HG03442 (cell line): ENCODE data around the gene ATP6V1A.
A peak's percentile ranks its signal among the peaks of the same experiment; 100 is the strongest.
"Not testable (repeated sequence)": the region's sequence is repeated elsewhere in the genome, so short reads cannot be mapped to it uniquely, and the experiment has no call there.

Source experiments
- ATAC-seq: cut with Tn5 transposase; IDR thresholded peaks from one replicate; pipeline ENCODE4 v1.9.1; 2021; ENCODE audit warnings: mild to moderate bottlenecking, moderate library complexity; ENCODE audit not compliant: unreplicated experiment

Gene ATP6V1A

GRCh38 chr3:113812854-113813253 lies 66.0 kb downstream of the ATP6V1A start:
- no peak for ATAC-seq

GRCh38 chr3:113819866-113820265 lies 73.0 kb downstream of the ATP6V1A start:
- no peak for ATAC-seq

GRCh38 chr3:113825090-113825489 lies 78.3 kb downstream of the ATP6V1A start:
- peak; percentile 81 for ATAC-seq

- peak; percentile 36 for ATAC-seq
Measured at GRCh38 chr3:113828600-113828999, 81.8 kb downstream of the ATP6V1A start.

GRCh38 chr3:113829576-113830354 lies 82.9 kb downstream of the ATP6V1A start:
- no peak for ATAC-seq

GRCh38 chr3:113831103-113831355 lies 84.2 kb downstream of the ATP6V1A start:
- ATAC-seq: no peak

GRCh38 chr3:113832477-113833164 lies 85.8 kb downstream of the ATP6V1A start:
- peak; percentile 52 for ATAC-seq

- ATAC-seq: no peak
Measured at GRCh38 chr3:113834983-113835382, 88.1 kb downstream of the ATP6V1A start.

GRCh38 chr3:113838631-113839209 lies 91.9 kb downstream of the ATP6V1A start, which contains the start of gene GRAMD1C:
GRAMD1C (plus strand) TSS chr3:113838788; CDS start chr3:113838910, 122 bp downstream.
- ATAC-seq: peak; percentile 96

- ATAC-seq: no peak
Measured at GRCh38 chr3:113839551-113839950, 92.7 kb downstream of the ATP6V1A start.

- ATAC-seq: no peak
Measured at GRCh38 chr3:113844622-113845222, 97.9 kb downstream of the ATP6V1A start.

GRCh38 chr3:113847247-113847646 lies 100.4 kb downstream of the ATP6V1A start:
- no peak for ATAC-seq

GRCh38 chr3:113847664-113848461 lies 101.0 kb downstream of the ATP6V1A start:
- ATAC-seq: no peak

GRCh38 chr3:113849071-113849470 lies 102.2 kb downstream of the ATP6V1A start:
- ATAC-seq: not testable (repeated sequence)

GRCh38 chr3:113849841-113850240 lies 103.0 kb downstream of the ATP6V1A start:
- ATAC-seq: not testable (repeated sequence)

GRCh38 chr3:113850391-113850790 lies 103.6 kb downstream of the ATP6V1A start:
- not testable (repeated sequence) for ATAC-seq

- ATAC-seq: no peak
Measured at GRCh38 chr3:113852506-113852905, 105.7 kb downstream of the ATP6V1A start.
